ENCODE results near the gene ZSCAN16.
"Not testable (repeated sequence)": the region's sequence is repeated elsewhere in the genome, so short reads cannot be mapped to it uniquely, and the experiment has no call there.

Gene ZSCAN16

DNA sequence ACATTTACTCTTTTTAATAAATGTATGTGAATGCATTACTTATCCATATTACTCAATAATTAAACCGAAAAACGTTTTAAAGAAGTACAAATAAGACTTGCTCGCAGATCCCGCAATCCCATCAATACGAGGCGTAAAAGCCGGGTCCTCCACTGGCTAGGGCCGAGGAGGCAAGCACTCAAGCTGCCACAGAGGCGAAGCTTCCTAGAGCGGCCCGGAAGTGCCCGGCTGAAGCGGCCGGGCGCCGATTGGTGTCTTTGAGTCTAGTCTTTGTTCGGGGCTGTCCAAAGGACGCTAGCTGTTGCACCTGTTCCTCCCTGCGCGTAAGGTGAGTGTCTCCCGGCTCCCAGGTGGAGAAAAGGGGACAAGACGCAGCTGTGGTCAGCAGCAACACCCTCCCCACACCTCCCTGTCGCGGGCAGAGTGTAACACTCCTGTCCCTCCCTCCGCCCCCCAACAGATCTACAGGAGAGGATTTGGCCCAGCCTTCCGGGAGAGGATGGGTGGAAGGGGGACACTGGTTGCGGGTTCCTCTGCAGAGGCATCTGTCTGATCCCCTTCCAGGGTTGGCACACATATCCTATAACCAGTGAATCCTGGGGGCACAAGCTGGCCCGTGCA, at the start of gene ZSCAN16:
TSS of gene ZSCAN16 (plus strand) at position 260 of the 621 bp plus-strand sequence. CDS start 835 bp downstream, outside the sequence.
- peak in 53 of 56 donors; percentile 13 to 84 (median 60) for DNase-seq

DNA sequence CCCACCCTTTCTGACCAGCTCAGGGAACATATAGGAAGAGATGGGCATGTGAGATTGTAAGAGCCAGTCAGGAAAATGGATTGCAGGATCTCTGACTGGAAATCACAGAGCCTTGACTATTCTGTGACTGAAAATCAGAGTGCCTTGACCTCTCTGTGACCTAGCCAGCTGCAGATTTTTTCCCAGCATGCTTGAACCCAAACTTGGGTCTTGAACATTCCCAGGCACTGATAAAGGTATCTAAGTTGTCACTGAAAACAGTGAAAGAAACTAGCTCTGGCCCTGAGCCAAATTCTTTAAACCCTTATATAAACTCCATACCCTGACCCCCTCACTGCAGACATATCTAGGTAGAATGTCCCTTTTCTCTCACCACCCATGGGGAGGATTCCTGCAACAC, 46.4 kb upstream of the ZSCAN16 start:
- no peak for DNase-seq

DNA sequence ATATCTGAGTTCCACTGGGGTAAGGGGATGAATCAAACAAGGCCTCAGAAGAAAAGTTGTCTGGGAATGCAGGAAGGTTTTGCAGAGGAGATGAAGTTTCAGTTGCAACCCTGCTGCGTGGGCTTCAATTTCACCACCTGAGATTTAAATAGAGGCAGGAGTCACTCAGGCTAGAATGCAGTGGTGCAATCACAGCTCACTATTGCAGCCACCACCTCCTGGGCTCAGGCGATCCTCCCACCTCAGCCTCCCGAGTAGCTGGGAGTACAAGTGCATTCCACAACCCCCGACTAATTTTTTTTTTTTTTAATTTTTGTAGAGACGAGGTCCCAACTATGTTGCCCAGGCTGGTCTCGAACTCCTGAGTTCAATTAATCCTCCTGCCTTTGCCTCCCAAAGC, 45.6 kb upstream of the ZSCAN16 start:
- no peak for DNase-seq

- DNase-seq: peak in 1 of 56 donors; percentile 41
Observed at GRCh38 chr6:28080381-28080630, 44.1 kb upstream of the ZSCAN16 start, which contains the start of gene ZNF165. Gene ZNF165 (plus strand): TSS chr6:28080568. CDS start chr6:28085481, 4,913 bp downstream.

- DNase-seq: peak; percentile 36 to 100 (median 93)
Observed at GRCh38 chr6:28080631-28081485, 43.6 kb upstream of the ZSCAN16 start.

GRCh38 chr6:28081486-28081751, 43.0 kb upstream of the ZSCAN16 start:
- DNase-seq: peak in 2 of 56 donors; percentile 7 to 35

GRCh38 chr6:28082939-28083338, 41.5 kb upstream of the ZSCAN16 start:
- no peak for DNase-seq

DNA sequence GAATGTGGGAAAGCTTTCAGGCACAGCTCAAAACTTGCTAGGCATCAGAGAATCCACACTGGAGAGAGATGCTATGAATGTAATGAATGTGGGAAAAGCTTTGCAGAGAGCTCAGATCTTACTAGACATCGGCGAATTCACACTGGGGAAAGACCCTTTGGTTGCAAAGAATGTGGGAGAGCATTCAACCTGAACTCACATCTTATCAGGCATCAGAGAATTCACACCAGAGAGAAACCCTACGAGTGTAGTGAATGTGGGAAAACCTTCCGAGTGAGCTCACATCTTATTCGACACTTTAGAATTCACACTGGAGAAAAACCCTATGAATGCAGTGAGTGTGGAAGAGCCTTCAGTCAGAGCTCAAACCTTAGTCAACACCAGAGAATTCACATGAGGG, 35.4 kb upstream of the ZSCAN16 start:
- no peak for DNase-seq

GRCh38 chr6:28090917-28091586, 33.4 kb upstream of the ZSCAN16 start:
- DNase-seq: peak in 7 of 56 donors; percentile 1 to 30 (median 4)

- DNase-seq: not testable (repeated sequence)
Observed at GRCh38 chr6:28102222-28102621, 22.2 kb upstream of the ZSCAN16 start.

- not testable (repeated sequence) for DNase-seq
Observed at GRCh38 chr6:28102699-28103098, 21.7 kb upstream of the ZSCAN16 start.

DNA sequence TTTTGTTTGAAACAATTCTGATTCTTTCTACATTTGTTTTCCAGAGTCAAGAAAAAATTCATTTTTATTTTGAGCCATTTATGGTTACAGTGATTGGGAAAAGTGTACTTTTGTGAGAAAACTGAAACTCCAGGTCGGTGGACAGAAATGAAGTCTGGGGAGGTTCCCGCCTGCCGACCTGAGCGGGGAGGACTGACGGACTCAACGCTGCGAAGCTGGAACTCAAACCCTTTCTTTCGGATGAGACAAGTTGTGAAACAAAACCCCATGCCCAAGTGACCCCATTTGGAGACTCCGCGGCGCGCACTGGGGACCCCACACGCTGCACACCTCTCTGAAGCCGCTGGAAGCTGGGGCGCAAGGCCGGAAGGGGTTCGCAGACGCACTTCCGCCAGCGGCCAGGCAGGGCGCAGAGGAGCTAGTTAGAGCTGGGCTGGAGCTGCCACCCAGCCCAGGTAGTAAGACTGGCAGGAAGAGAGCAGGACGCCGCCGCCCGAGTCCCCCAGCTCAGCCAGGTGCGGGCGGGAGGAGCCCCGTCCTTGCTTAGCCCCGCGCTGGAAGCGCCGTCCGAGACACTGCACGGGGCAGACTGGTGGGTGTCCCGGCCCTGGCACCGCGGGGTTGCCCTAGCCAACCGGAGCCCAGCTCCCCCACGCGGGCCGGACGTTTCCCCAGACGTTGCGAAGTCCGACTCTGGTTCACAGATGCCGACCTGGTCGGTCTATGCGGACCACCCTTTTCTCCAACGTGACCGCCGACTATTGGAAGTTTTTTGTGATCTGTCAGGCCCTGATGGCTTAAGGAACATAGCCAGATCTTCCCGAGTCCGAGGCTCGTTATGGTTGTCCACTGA, 19.8 kb upstream of the ZSCAN16 start:
- peak in 54 of 56 donors; percentile 24 to 85 (median 72) for DNase-seq

DNA sequence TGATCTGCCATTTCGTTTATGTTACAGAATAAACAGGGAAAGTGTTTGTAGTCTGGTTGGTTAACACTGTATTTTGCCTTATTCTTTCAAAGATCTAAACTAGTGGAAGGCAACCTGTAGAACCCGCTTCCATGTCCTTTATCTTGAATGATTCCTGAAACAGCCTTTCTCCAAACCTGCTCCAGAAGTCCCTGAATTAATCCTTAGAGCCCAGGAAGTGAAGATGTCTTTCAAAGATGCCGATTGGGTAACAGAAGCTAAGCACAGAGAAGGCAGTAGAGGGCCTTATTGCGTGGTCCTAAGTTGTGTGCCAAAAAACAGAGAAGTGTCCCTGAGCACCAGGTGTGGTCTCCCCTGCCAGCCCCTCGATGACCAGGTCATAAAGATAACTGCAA, 19.2 kb upstream of the ZSCAN16 start:
- no peak for DNase-seq

DNA sequence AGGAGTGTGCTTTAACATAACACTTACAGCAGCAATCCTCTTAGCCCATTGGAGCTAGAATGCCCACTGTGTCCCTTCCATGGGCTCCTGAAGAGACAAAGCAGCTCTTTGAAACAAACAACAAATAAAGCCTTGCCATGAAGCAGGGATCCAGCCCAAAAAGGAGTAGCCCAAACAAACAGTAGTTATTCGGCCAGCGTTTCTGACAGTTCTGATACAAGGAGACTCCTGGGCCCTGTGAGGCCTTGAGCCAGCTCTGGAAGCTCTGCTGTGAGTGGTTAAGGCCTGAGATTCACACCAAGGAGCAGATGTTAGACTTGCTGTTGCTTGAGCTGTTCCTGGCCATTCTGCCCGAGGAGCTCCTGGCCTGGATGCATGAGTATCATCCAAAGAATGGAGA, 16.9 kb upstream of the ZSCAN16 start:
- peak in 30 of 56 donors; percentile 1 to 43 (median 10) for DNase-seq

- DNase-seq: no peak
Observed at GRCh38 chr6:28111964-28112363, 12.4 kb upstream of the ZSCAN16 start.

- no peak for DNase-seq
Observed at GRCh38 chr6:28115799-28116198, 8.6 kb upstream of the ZSCAN16 start.

GRCh38 chr6:28117386-28118050, 6.9 kb upstream of the ZSCAN16 start:
- peak in 1 of 56 donors; percentile 9 for DNase-seq

DNA sequence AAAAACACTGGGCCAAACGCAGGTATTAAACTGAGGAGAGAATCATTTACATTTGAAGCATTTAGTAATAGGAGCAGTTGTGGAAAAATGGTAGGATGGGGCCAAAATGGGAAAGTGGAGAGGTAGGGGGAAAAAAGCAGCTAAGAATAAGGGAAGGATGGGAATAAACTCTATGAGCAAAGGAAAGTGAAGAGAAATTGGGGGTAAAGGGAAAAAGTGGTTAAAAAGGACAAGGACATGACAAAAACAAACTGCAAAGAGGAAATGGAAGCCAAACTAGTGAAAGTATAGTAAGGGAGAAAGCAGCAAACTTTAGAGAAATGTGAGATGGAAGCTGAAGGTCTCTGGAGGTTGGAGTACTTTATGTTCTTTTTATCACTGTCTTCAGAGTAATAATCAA, 6.2 kb upstream of the ZSCAN16 start:
- DNase-seq: no peak

DNA sequence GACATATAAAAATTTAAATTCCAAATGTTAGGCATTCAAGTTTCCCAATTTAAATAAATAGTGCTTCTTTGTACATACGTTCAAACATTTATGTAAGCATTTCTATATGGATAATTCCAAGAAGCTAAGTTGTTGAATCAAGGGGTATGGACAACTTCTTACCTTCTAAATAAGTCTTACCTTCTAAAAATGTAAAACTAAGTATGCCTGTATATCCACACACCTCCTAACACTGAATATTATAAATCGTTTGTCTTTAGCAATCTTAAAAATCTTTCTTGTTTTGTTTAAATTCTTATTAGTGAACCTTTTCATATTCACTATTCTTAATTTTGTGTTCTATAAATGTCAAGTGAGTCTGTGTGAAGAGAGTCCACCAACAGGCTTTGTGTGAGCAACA, 2.5 kb upstream of the ZSCAN16 start:
- DNase-seq: no peak

DNA sequence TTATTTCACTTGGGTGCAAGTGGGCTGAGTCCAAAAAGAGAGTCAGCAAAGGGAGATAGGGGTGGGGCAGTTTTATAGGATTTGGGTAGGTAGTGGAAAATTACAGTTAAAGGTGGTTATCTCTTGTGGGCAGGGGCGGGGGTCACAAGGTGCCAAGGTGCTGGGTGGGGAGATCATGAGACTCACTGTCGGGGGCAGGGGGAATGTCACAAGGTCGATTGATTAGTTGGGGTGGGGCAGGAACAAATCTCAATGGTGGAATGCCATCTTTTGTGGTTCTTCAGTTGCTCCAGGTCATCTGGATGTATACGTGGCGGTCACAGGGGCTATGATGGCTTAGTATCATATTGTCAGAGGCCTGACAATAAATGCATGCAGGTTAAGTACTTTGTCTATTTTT, 2.1 kb upstream of the ZSCAN16 start:
- not testable (repeated sequence) for DNase-seq

GRCh38 chr6:28124971-28125353, 553 bp downstream of the ZSCAN16 start:
- no peak for DNase-seq
